Measurements from ENCODE around the gene IL18.

Gene IL18

GRCh38 chr11:112185883-112186282 is 22.0 kb upstream of the IL18 start:
- Histone ChIP-seq H3K4me1 (ENCODE audit: insufficient read depth, low read length) (no peaks in the 10 kb centered on the region), H3K9ac (ENCODE audit: low read depth, low read length) (no peak overlapping the region), H3K4me3 (ENCODE audit: low read depth in 1 of 2, low read length in 2 of 2) (no peak overlapping the region), H3K27me3 (ENCODE audit: insufficient read depth, low read length, poor library complexity) (no peaks in the 10 kb centered on the region), H3K27ac (ENCODE audit: low read length) (no peak overlapping the region), H3K9me3 (ENCODE audit: insufficient read depth, low read length, severe bottlenecking) (no peaks in the 10 kb centered on the region), H3K79me2 (ENCODE audit: insufficient read depth, low read length) (no peaks in the 10 kb centered on the region), H2AFZ (ENCODE audit: low read depth, low read length) (no peak overlapping the region), H3K4me2 (ENCODE audit: insufficient read depth, low read length) (no peak overlapping the region), H3K36me3 (ENCODE audit: insufficient read depth, low read length) (no peaks in the 10 kb centered on the region), H4K20me1 (ENCODE audit: insufficient read depth, low read length) (no peaks in the 10 kb centered on the region)
- DNase-seq (no peak), ATAC-seq (ENCODE audit: insufficient read depth, low read depth) (no peak)
- TF ChIP-seq EZH2 (IDR thresholded peaks at IDR 0.05; ENCODE audit: borderline replicate concordance, low read depth, low read length, severe bottlenecking) (no peak), CTCF (IDR thresholded peaks at IDR 0.05; ENCODE audit: borderline replicate concordance, extremely low read depth, low read length, poor library complexity, severe bottlenecking) (no peak)

- Histone ChIP-seq H3K4me3 (ENCODE audit: low read depth in 1 of 2, low read length in 2 of 2) (no peak overlapping the region), H2AFZ (ENCODE audit: low read depth, low read length) (no peak overlapping the region), H3K9ac (ENCODE audit: low read depth, low read length) (no peak overlapping the region), H3K27me3 (ENCODE audit: insufficient read depth, low read length, poor library complexity) (no peaks in the 10 kb centered on the region), H4K20me1 (ENCODE audit: insufficient read depth, low read length) (no peaks in the 10 kb centered on the region), H3K4me1 (ENCODE audit: insufficient read depth, low read length) (no peaks in the 10 kb centered on the region), H3K4me2 (ENCODE audit: insufficient read depth, low read length) (no peak overlapping the region), H3K9me3 (ENCODE audit: insufficient read depth, low read length, severe bottlenecking) (no peaks in the 10 kb centered on the region), H3K27ac (ENCODE audit: low read length) (no peak overlapping the region), H3K36me3 (ENCODE audit: insufficient read depth, low read length) (no peaks in the 10 kb centered on the region), H3K79me2 (ENCODE audit: insufficient read depth, low read length) (no peaks in the 10 kb centered on the region)
- DNase-seq (no peak), ATAC-seq (ENCODE audit: insufficient read depth, low read depth) (no peak)
- TF ChIP-seq CTCF (IDR thresholded peaks at IDR 0.05; ENCODE audit: borderline replicate concordance, extremely low read depth, low read length, poor library complexity, severe bottlenecking) (no peak), EZH2 (IDR thresholded peaks at IDR 0.05; ENCODE audit: borderline replicate concordance, low read depth, low read length, severe bottlenecking) (no peak)
These were observed 19.0 kb upstream of the IL18 start for GRCh38 chr11:112182867-112183266.

GRCh38 chr11:112179601-112180000 is 15.7 kb upstream of the IL18 start:
- no peak overlapping the region for H3K9ac ChIP-seq (ENCODE audit: low read depth, low read length)
- H3K36me3 ChIP-seq (ENCODE audit: insufficient read depth, low read length): no peaks in the 10 kb centered on the region
- no peak for TF ChIP-seq CTCF (IDR thresholded peaks at IDR 0.05; ENCODE audit: borderline replicate concordance, extremely low read depth, low read length, poor library complexity, severe bottlenecking)
- no peak for TF ChIP-seq EZH2 (IDR thresholded peaks at IDR 0.05; ENCODE audit: borderline replicate concordance, low read depth, low read length, severe bottlenecking)
- H4K20me1 ChIP-seq (ENCODE audit: insufficient read depth, low read length): no peaks in the 10 kb centered on the region
- H2AFZ ChIP-seq (ENCODE audit: low read depth, low read length): no peak overlapping the region
- no peaks in the 10 kb centered on the region for H3K9me3 ChIP-seq (ENCODE audit: insufficient read depth, low read length, severe bottlenecking)
- no peaks in the 10 kb centered on the region for H3K79me2 ChIP-seq (ENCODE audit: insufficient read depth, low read length)
- no peak overlapping the region for H3K4me2 ChIP-seq (ENCODE audit: insufficient read depth, low read length)
- no peak overlapping the region for H3K4me3 ChIP-seq (ENCODE audit: low read depth in 1 of 2, low read length in 2 of 2)
- H3K4me1 ChIP-seq (ENCODE audit: insufficient read depth, low read length): no peaks in the 10 kb centered on the region
- ATAC-seq (ENCODE audit: insufficient read depth, low read depth) (no peak), DNase-seq (no peak)
- no peak overlapping the region for H3K27ac ChIP-seq (ENCODE audit: low read length)
- no peaks in the 10 kb centered on the region for H3K27me3 ChIP-seq (ENCODE audit: insufficient read depth, low read length, poor library complexity)

GRCh38 chr11:112178936-112179335 is 15.0 kb upstream of the IL18 start:
- no peak overlapping the region for H3K27ac ChIP-seq (ENCODE audit: low read length)
- H3K4me1 ChIP-seq (ENCODE audit: insufficient read depth, low read length): no peaks in the 10 kb centered on the region
- no peaks in the 10 kb centered on the region for H3K27me3 ChIP-seq (ENCODE audit: insufficient read depth, low read length, poor library complexity)
- H3K9ac ChIP-seq (ENCODE audit: low read depth, low read length): no peak overlapping the region
- H4K20me1 ChIP-seq (ENCODE audit: insufficient read depth, low read length): no peaks in the 10 kb centered on the region
- H3K4me3 ChIP-seq (ENCODE audit: low read depth in 1 of 2, low read length in 2 of 2): no peak overlapping the region
- no peak overlapping the region for H2AFZ ChIP-seq (ENCODE audit: low read depth, low read length)
- TF ChIP-seq CTCF (IDR thresholded peaks at IDR 0.05; ENCODE audit: borderline replicate concordance, extremely low read depth, low read length, poor library complexity, severe bottlenecking): no peak
- no peak for TF ChIP-seq EZH2 (IDR thresholded peaks at IDR 0.05; ENCODE audit: borderline replicate concordance, low read depth, low read length, severe bottlenecking)
- ATAC-seq (ENCODE audit: insufficient read depth, low read depth) (no peak), DNase-seq (no peak)
- no peaks in the 10 kb centered on the region for H3K9me3 ChIP-seq (ENCODE audit: insufficient read depth, low read length, severe bottlenecking)
- H3K79me2 ChIP-seq (ENCODE audit: insufficient read depth, low read length): no peaks in the 10 kb centered on the region
- no peaks in the 10 kb centered on the region for H3K36me3 ChIP-seq (ENCODE audit: insufficient read depth, low read length)
- no peak overlapping the region for H3K4me2 ChIP-seq (ENCODE audit: insufficient read depth, low read length)

Data from DND-41 (cell line).